Common myeloid progenitor, CD34-positive (primary cell): Measurements from ENCODE around the gene CCDC12.

Source experiments
- CTCF ChIA-PET: fragments of 350-600 bp; sonication (Branson Sonifier 250); formaldehyde crosslinking; loops from one replicate; lab custom pipeline; 2021; ENCODE audit warnings: antibody characterized with exemption; lab: Charles Lee
- POLR2A ChIA-PET: fragments of 350-600 bp; sonication (Branson Sonifier 250); formaldehyde crosslinking; loops from one replicate; lab custom pipeline; 2021; ENCODE audit warnings: antibody characterized with exemption; lab: Charles Lee
- DNase-seq, 3 donors: peaks; one replicate each; pipeline versions ENCODE4 v3.0.0 to v3.0.0-alpha.2; 2013
- H3K27ac ChIP-seq, 2 experiments: 1 replicate in 1 of 2; 2 replicates in 1 of 2; pipeline ENCODE4 v1.7.0; 2013; ENCODE audit warnings: inconsistent platforms in 2 of 2, low read length in 2 of 2, mild to moderate bottlenecking in 2 of 2, low read depth in 1 of 2, moderate library complexity in 1 of 2; ENCODE audit not compliant: severe bottlenecking in 2 of 2, insufficient read depth in 1 of 2, poor library complexity in 1 of 2
- H3K27me3 ChIP-seq, 5 experiments: replicated peaks in 2 of 5; 1 replicate in 3 of 5; 2 replicates in 2 of 5; pipeline versions ENCODE4 v1.6.1 to v1.7.0; 2013; ENCODE audit warnings: low read length in 4 of 5, mild to moderate bottlenecking in 2 of 5, moderate library complexity in 2 of 5, inconsistent platforms in 1 of 5; ENCODE audit not compliant: insufficient read depth in 5 of 5, control insufficient read depth in 4 of 5
- H3K36me3 ChIP-seq, 4 experiments: 1 replicate in 2 of 4; 2 replicates in 2 of 4; pipeline versions ENCODE4 v1.6.1 to v1.7.0; 2013; ENCODE audit warnings: low read length in 3 of 4, control low read depth in 1 of 4, mild to moderate bottlenecking in 1 of 4; ENCODE audit not compliant: control insufficient read depth in 4 of 4, insufficient read depth in 4 of 4
- H3K4me1 ChIP-seq, 4 experiments: 1 replicate in 3 of 4; 2 replicates in 1 of 4; pipeline versions ENCODE4 v1.6.1 to v1.7.1; 2013; ENCODE audit warnings: low read length in 3 of 4, mild to moderate bottlenecking in 3 of 4, control low read depth in 1 of 4, inconsistent platforms in 1 of 4, moderate library complexity in 1 of 4; ENCODE audit not compliant: control insufficient read depth in 4 of 4, insufficient read depth in 4 of 4; ENCODE audit errors: control extremely low read depth in 1 of 4
- H3K4me3 ChIP-seq, 7 experiments: 1 replicate in 4 of 7; 2 replicates in 3 of 7; pipeline versions ENCODE4 v1.5.1 to v1.7.0; 2013; ENCODE audit warnings: mild to moderate bottlenecking in 7 of 7, low read length in 6 of 7, moderate library complexity in 6 of 7, inconsistent platforms in 2 of 7, low read depth in 2 of 7, control low read depth in 1 of 7; ENCODE audit not compliant: insufficient read depth in 4 of 7, control insufficient read depth in 1 of 7; ENCODE audit errors: extremely low read depth in 1 of 7
- H3K9me3 ChIP-seq, 5 experiments: 1 replicate in 4 of 5; 2 replicates in 1 of 5; pipeline versions ENCODE4 v1.6.1 to v1.7.1; 2013; ENCODE audit warnings: low read length in 4 of 5, mild to moderate bottlenecking in 2 of 5, inconsistent platforms in 1 of 5, low read depth in 1 of 5, moderate library complexity in 1 of 5; ENCODE audit not compliant: control insufficient read depth in 4 of 5, insufficient read depth in 2 of 5; ENCODE audit errors: control extremely low read depth in 1 of 5
- WGBS: methylation state at CpG from one replicate; pipeline ENCODE4 v1.1.5; 2013; ENCODE audit not compliant: insufficient coverage; 5-methylcytosine and 5-hydroxymethylcytosine counted together

The CCDC12 gene

GRCh38 chr3:46997453-46998091, 21.0 kb upstream of the CCDC12 start:
- Histone ChIP-seq H3K4me1 (peaks cover 0 to 35% (median 19%) of the 10 kb centered on the region in 4 experiments), H3K27me3 (no peaks in the 10 kb centered on the region), H3K4me3 (no peak overlapping the region), H3K27ac (no peak overlapping the region), H3K9me3 (no peaks in the 10 kb centered on the region), H3K36me3 (peaks cover 0 to 99% (median 60%) of the 10 kb centered on the region in 4 experiments)
- POLR2A ChIA-PET = no interaction called here
- CTCF ChIA-PET = interaction anchor here (0.6 to 11.4 kb wide), 15 partner anchors 8 to 73 kb away, joined by 3 to 164 read pairs (median 8); partner anchors contain the start of genes CCDC12 and NBEAL2
- DNase-seq = no peak
- WGBS = 45% methylated on average over 13 of the region's 13 CpGs

- POLR2A ChIA-PET = interaction anchor here (1.1 kb wide), 1 partner anchor 10 kb away, joined by 3 read pairs; no protein-coding TSS in a partner anchor
- Histone ChIP-seq H3K4me1 (peaks cover 0 to 35% (median 19%) of the 10 kb centered on the region in 4 experiments), H3K27ac (no peak overlapping the region), H3K4me3 (no peak overlapping the region), H3K36me3 (peaks cover 0 to 99% (median 59%) of the 10 kb centered on the region in 4 experiments), H3K27me3 (no peaks in the 10 kb centered on the region), H3K9me3 (no peaks in the 10 kb centered on the region)
- WGBS = 58% methylated on average over 7 of the region's 12 CpGs
- CTCF ChIA-PET = interaction anchor here (0.9 to 11.4 kb wide), 8 partner anchors 9 to 72 kb away, joined by 3 to 164 read pairs (median 6); partner anchors contain the start of gene NBEAL2
- no peak for DNase-seq
Observed at GRCh38 chr3:46996689-46997452, 20.3 kb upstream of the CCDC12 start.

GRCh38 chr3:46995901-46996562, 19.5 kb upstream of the CCDC12 start:
- Histone ChIP-seq H3K9me3 (no peaks in the 10 kb centered on the region), H3K4me3 (no peak overlapping the region), H3K27ac (no peak overlapping the region), H3K36me3 (peaks cover 0 to 99% (median 59%) of the 10 kb centered on the region in 4 experiments), H3K4me1 (peaks cover 0 to 35% (median 19%) of the 10 kb centered on the region in 4 experiments), H3K27me3 (no peaks in the 10 kb centered on the region)
- CTCF ChIA-PET = interaction anchor here (0.9 to 11.4 kb wide), 5 partner anchors 12 to 71 kb away, joined by 3 to 164 read pairs (median 3); partner anchors contain the start of gene NBEAL2
- 96% methylated on average over 21 of the region's 22 CpGs for WGBS
- DNase-seq = no peak
- POLR2A ChIA-PET = interaction anchor here (1.1 kb wide), 1 partner anchor 11 kb away, joined by 3 read pairs; no protein-coding TSS in a partner anchor

GRCh38 chr3:46994801-46995731, 18.5 kb upstream of the CCDC12 start:
- DNase-seq = no peak
- POLR2A ChIA-PET = interaction anchor here (0.6 to 1.1 kb wide), 2 partner anchors 12 to 66 kb away, joined by 3 to 6 read pairs; no protein-coding TSS in a partner anchor
- no peak overlapping the region for H3K4me3 ChIP-seq
- H3K27me3 ChIP-seq = no peaks in the 10 kb centered on the region
- H3K36me3 ChIP-seq = peaks cover 0 to 99% (median 57%) of the 10 kb centered on the region in 4 experiments
- no peak overlapping the region for H3K27ac ChIP-seq
- peaks cover 0 to 34% (median 25%) of the 10 kb centered on the region in 4 experiments for H3K4me1 ChIP-seq
- CTCF ChIA-PET = interaction anchor here (0.8 to 11.4 kb wide), 6 partner anchors 14 to 70 kb away, joined by 3 to 164 read pairs (median 6); partner anchors contain the start of gene NBEAL2
- H3K9me3 ChIP-seq = no peaks in the 10 kb centered on the region
- 98% methylated on average over 27 of the region's 29 CpGs for WGBS

GRCh38 chr3:46993986-46994385, 17.4 kb upstream of the CCDC12 start:
- H3K27ac ChIP-seq = no peak overlapping the region
- H3K36me3 ChIP-seq = peaks cover 0 to 98% (median 52%) of the 10 kb centered on the region in 4 experiments
- CTCF ChIA-PET = interaction anchor here (0.8 to 11.4 kb wide), 5 partner anchors 13 to 69 kb away, joined by 3 to 164 read pairs (median 5); no protein-coding TSS in a partner anchor
- H3K4me3 ChIP-seq = no peak overlapping the region
- POLR2A ChIA-PET = interaction anchor here (0.6 kb wide), 1 partner anchor 17 kb away, joined by 3 read pairs; no protein-coding TSS in a partner anchor
- H3K4me1 ChIP-seq = peaks cover 0 to 44% (median 36%) of the 10 kb centered on the region in 4 experiments
- H3K9me3 ChIP-seq = no peaks in the 10 kb centered on the region
- no peaks in the 10 kb centered on the region for H3K27me3 ChIP-seq
- no peak for DNase-seq
- 96% methylated on average over 5 of the region's 7 CpGs for WGBS

- H3K36me3 ChIP-seq = peaks cover 0 to 98% (median 51%) of the 10 kb centered on the region in 4 experiments
- DNase-seq = no peak
- ChIA-PET CTCF (interaction anchor here (1.0 to 11.4 kb wide), 7 partner anchors 12 to 84 kb away, joined by 3 to 164 read pairs (median 5); no protein-coding TSS in a partner anchor), POLR2A (interaction anchor here (0.6 kb wide), 1 partner anchor 16 kb away, joined by 3 read pairs; no protein-coding TSS in a partner anchor)
- H3K4me3 ChIP-seq = no peak overlapping the region
- no peak overlapping the region for H3K27ac ChIP-seq
- no peaks in the 10 kb centered on the region for H3K9me3 ChIP-seq
- WGBS = no CpG with 5 or more reads among the region's 2 CpGs
- H3K4me1 ChIP-seq = peaks cover 0 to 44% (median 39%) of the 10 kb centered on the region in 4 experiments
- H3K27me3 ChIP-seq = no peaks in the 10 kb centered on the region
Observed at GRCh38 chr3:46993292-46993691, 16.7 kb upstream of the CCDC12 start.
